DOHH2 (cell line): ENCODE data around the gene CAMKMT.

Source experiments
- H3F3A ChIP-seq: fragments of 200-600 bp; sonication (generic), shearing (Covaris generic); 2 replicates; pipeline ENCODE4 v1.6.0; 2016; ENCODE audit warnings: antibody characterized with exemption, mild to moderate bottlenecking; ENCODE audit not compliant: control insufficient read depth, insufficient read depth
- H3K27ac ChIP-seq: fragments of 200-600 bp; sonication (generic); 2 replicates; pipeline ENCODE4 v1.5.1; 2014; ENCODE audit warnings: low read depth, mild to moderate bottlenecking, low read length, moderate library complexity
- H3K27me3 ChIP-seq: fragments of 200-600 bp; sonication (generic); 2 replicates; pipeline ENCODE4 v1.6.1; 2014; ENCODE audit warnings: mild to moderate bottlenecking, low read length, mixed read lengths; ENCODE audit not compliant: control insufficient read depth
- H3K36me3 ChIP-seq: fragments of 200-600 bp; sonication (generic); 2 replicates; pipeline ENCODE4 v1.6.1; 2014; ENCODE audit warnings: mild to moderate bottlenecking, low read length, moderate library complexity, mixed read lengths; ENCODE audit not compliant: control insufficient read depth
- H3K4me1 ChIP-seq: fragments of 200-600 bp; sonication (generic); 2 replicates; pipeline ENCODE4 v1.6.1; 2014; ENCODE audit warnings: mild to moderate bottlenecking, low read length, mixed read lengths; ENCODE audit not compliant: control insufficient read depth
- H3K4me2 ChIP-seq: fragments of 200-600 bp; sonication (generic); 2 replicates; pipeline ENCODE4 v1.6.0; 2014; ENCODE audit warnings: mild to moderate bottlenecking, low read length, moderate library complexity
- H3K4me3 ChIP-seq: fragments of 200-600 bp; sonication (generic); 2 replicates; pipeline ENCODE4 v1.5.1; 2014; ENCODE audit warnings: mild to moderate bottlenecking, low read length, mixed read lengths
- H3K79me2 ChIP-seq: fragments of 200-600 bp; sonication (generic); 2 replicates; pipeline ENCODE4 v1.6.1; 2014; ENCODE audit warnings: mild to moderate bottlenecking, low read length, mixed read lengths; ENCODE audit not compliant: control insufficient read depth
- H3K9me2 ChIP-seq: fragments of 200-600 bp; sonication (generic); replicated peaks from 2 replicates; pipeline ENCODE4 v1.6.1; 2014; ENCODE audit warnings: mild to moderate bottlenecking, low read length, mixed read lengths; ENCODE audit not compliant: control insufficient read depth
- H3K9me3 ChIP-seq: fragments of 200-600 bp; sonication (generic); 2 replicates; pipeline ENCODE4 v1.6.1; 2014; ENCODE audit warnings: antibody characterized with exemption, low read length, mixed read lengths; ENCODE audit not compliant: control insufficient read depth, insufficient read depth
- H4K20me1 ChIP-seq: fragments of 200-600 bp; sonication (generic); 2 replicates; pipeline ENCODE4 v1.6.0; 2014; ENCODE audit warnings: low read depth, mild to moderate bottlenecking, antibody characterized with exemption, low read length, moderate library complexity; ENCODE audit not compliant: control insufficient read depth, insufficient read depth
- EZH2phosphoT487 ChIP-seq: fragments of 200-600 bp; sonication (generic); IDR thresholded peaks from 2 replicates; pipeline ENCODE4 v1.6.1; 2017; ENCODE audit warnings: borderline replicate concordance, mild to moderate bottlenecking, antibody characterized with exemption, low read length, moderate library complexity, mixed read lengths
- TF ChIP-seq, protein P1 (sequence below): fragments of 200-600 bp; sonication (generic); IDR thresholded peaks from one replicate; pipeline ENCODE4 v1.5.1; 2014; ENCODE audit warnings: antibody characterized with exemption, mild to moderate bottlenecking, low read depth, low read length; ENCODE audit not compliant: poor library complexity, severe bottlenecking

Gene CAMKMT

DNA sequence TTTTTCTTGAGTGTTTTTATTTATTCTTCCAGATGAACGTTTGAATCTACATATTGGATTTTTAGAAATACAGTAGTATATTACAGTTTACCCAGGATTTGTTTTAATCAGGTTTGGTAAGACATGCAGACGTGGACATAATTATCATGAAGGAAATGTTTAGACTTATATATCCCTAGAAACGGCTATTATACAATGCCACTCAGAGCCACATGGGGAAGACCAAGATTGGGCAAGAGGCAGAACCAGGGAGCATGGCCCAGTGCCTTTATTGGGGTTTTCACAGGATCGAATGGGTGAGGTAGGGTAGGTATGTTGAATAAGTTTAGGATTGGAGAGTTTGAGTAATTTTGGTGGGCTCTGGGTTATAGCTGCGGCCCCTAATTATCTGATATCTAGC is 212.2 kb downstream of the CAMKMT start:
- Histone ChIP-seq H3K4me2 (no peak overlapping the region), H3K4me3 (no peak overlapping the region), H3F3A (no peaks in the 10 kb centered on the region; the same call in 1 of the 2 replicates), H3K9me2 (no peaks in the 10 kb centered on the region), H3K27me3 (no peaks in the 10 kb centered on the region), H3K36me3 (no peaks in the 10 kb centered on the region), H3K9me3 (no peaks in the 10 kb centered on the region), H3K27ac (no peak overlapping the region), H3K4me1 (peaks cover 6% of the 10 kb centered on the region), H3K79me2 (no peaks in the 10 kb centered on the region), H4K20me1 (no peaks in the 10 kb centered on the region)
- TF ChIP-seq EZH2phosphoT487: no peak
- TF ChIP-seq, protein P1, sequence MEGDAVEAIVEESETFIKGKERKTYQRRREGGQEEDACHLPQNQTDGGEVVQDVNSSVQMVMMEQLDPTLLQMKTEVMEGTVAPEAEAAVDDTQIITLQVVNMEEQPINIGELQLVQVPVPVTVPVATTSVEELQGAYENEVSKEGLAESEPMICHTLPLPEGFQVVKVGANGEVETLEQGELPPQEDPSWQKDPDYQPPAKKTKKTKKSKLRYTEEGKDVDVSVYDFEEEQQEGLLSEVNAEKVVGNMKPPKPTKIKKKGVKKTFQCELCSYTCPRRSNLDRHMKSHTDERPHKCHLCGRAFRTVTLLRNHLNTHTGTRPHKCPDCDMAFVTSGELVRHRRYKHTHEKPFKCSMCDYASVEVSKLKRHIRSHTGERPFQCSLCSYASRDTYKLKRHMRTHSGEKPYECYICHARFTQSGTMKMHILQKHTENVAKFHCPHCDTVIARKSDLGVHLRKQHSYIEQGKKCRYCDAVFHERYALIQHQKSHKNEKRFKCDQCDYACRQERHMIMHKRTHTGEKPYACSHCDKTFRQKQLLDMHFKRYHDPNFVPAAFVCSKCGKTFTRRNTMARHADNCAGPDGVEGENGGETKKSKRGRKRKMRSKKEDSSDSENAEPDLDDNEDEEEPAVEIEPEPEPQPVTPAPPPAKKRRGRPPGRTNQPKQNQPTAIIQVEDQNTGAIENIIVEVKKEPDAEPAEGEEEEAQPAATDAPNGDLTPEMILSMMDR: no peak

DNA sequence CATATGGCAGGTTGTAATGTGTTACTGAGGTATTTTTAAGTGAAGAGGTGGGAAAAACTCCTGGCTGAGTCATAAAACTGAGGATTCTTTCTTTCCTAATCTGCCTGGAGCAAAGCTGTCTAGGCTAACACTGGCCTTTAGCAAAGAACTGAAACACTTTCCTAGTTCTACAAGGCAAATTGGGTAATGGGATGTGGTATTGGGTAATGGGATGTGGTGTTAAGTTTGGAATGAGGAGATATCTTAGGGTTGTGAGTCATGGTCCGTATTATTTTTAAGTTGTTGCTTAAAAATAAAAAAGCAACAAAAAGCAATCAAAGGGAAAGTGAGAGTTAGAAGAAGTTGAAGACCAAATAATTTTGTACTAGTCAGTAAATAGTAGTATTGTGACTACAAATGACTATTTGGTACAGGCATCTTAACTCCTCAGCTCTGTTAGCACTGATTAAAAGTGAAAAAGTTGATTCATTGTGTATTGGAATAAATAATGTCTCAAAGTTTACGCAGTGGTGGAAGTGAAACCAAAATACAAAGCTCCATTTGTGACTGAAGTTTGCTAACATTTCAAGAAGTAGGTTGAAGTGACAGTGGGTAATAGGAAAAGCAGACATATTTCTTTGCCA is 216.8 kb downstream of the CAMKMT start:
- Histone ChIP-seq H3K36me3 (no peaks in the 10 kb centered on the region), H3K27me3 (no peaks in the 10 kb centered on the region), H4K20me1 (no peaks in the 10 kb centered on the region), H3K9me2 (no peaks in the 10 kb centered on the region), H3K27ac (no peak overlapping the region), H3K9me3 (no peaks in the 10 kb centered on the region), H3K4me1 (peaks cover 7% of the 10 kb centered on the region), H3K79me2 (no peaks in the 10 kb centered on the region), H3K4me2 (0 out of 2 replicates have a peak overlapping the region, but pooled peaks have one; percentile 8), H3K4me3 (no peak overlapping the region), H3F3A (no peaks in the 10 kb centered on the region)
- TF ChIP-seq EZH2phosphoT487: no peak
- TF ChIP-seq, protein P1: no peak

DNA sequence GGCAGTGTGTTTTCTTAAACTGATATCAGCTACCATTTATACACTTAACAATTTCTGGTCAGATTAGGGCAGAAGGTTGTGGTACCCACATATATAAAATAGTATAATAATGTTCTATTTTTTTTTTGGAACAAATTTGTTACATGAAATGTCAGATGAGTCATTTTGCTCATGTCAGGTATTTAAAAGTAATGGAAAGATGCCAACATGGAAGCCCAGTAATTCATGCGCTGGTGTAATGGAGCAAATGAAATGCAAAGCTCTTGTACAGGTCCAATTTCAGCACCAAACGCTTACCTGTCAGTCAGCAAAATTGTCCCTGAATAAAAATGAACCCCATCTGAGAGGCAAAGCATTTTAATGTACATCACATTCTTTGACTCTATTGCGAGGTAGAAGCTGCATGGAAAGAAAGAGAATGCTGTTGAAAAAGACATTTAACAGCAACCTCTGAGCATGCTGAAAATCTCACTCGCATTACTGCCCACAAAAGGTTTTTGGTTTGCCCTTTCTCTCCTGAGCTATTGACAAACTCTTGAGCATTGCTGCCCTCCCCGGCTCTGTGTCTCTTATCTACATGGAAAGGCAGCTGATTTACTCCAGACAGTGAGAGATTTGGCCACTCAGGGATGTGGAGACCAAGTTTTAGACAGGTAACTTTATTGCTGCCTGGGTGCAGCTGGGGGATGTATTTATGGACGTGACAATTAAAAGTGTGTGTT is 217.5 kb downstream of the CAMKMT start:
- Histone ChIP-seq H3F3A (no peaks in the 10 kb centered on the region), H3K79me2 (no peaks in the 10 kb centered on the region), H3K4me2 (no peak overlapping the region)

More for the DNA sequence above, 217.5 kb downstream of the CAMKMT start:
- no peak for TF ChIP-seq EZH2phosphoT487
- TF ChIP-seq, protein P1: no peak
- H4K20me1 ChIP-seq: no peaks in the 10 kb centered on the region
- H3K27ac ChIP-seq: no peak overlapping the region
- no peak overlapping the region for H3K4me3 ChIP-seq
- no peaks in the 10 kb centered on the region for H3K9me3 ChIP-seq
- H3K27me3 ChIP-seq: no peaks in the 10 kb centered on the region
- no peaks in the 10 kb centered on the region for H3K9me2 ChIP-seq
- H3K36me3 ChIP-seq: no peaks in the 10 kb centered on the region
- peaks cover 7% of the 10 kb centered on the region for H3K4me1 ChIP-seq
